Body of pancreas (tissue), 4 donors: ENCODE results near the gene CXCL12. TPM values are rescaled to one million over a fixed set of nuclear protein-coding genes. Genes with fewer than 3 reads are reported as not detected.

ENCODE experiments used
- ATAC-seq: fragments of 150-250 bp; one replicate; pipeline ENCODE4 v1.9.1; 2016
- DNase-seq, 4 donors: peaks; one replicate each; pipeline ENCODE4 v3.0.0-alpha.2; 2019
- H3K27ac ChIP-seq, 4 donors: fragments of 200-600 bp; sonication (generic); 1 replicate in 3 of 4; 2 replicates in 1 of 4; pipeline versions ENCODE4 v1.5.1 to v1.6.1; 2016 to 2019; ENCODE audit warnings: mild to moderate bottlenecking in 1 of 4, mixed read lengths in 1 of 4, moderate library complexity in 1 of 4
- H3K27me3 ChIP-seq, 2 donors: fragments of 200-600 bp; sonication (generic); one replicate each; pipeline ENCODE4 v1.6.0; 2016; ENCODE audit warnings: mild to moderate bottlenecking in 1 of 2
- H3K36me3 ChIP-seq, 2 donors: fragments of 200-600 bp; sonication (generic); replicated peaks in 1 of 2; 2 replicates each; pipeline ENCODE4 v1.5.1; 2016; ENCODE audit warnings: low read depth in 2 of 2; ENCODE audit not compliant: insufficient read depth in 1 of 2
- H3K4me1 ChIP-seq: fragments of 200-600 bp; sonication (generic); one replicate; pipeline ENCODE4 v1.6.0; 2016
- H3K4me3 ChIP-seq, 2 donors: fragments of 200-600 bp; sonication (generic); 1 replicate in 1 of 2; 2 replicates in 1 of 2; pipeline ENCODE4 v1.5.1; 2016 to 2019
- H3K9me3 ChIP-seq, 3 donors: fragments of 200-600 bp; sonication (generic); 1 replicate in 2 of 3; 2 replicates in 1 of 3; pipeline ENCODE4 v1.5.1; 2016
- CTCF ChIP-seq, 7 experiments: fragments of 450-650 bp in 4 of 7; fragments of 200-600 bp in 3 of 7; sonication (generic) in 3 of 7; IDR thresholded peaks; one replicate each; pipeline ENCODE4 v1.5.1; 2016 to 2019; ENCODE audit warnings: antibody characterized with exemption in 7 of 7
- POLR2A ChIP-seq, 3 donors: fragments of 450-650 bp; IDR thresholded peaks; one replicate each; pipeline ENCODE4 v1.6.1; 2016; ENCODE audit warnings: antibody characterized with exemption in 3 of 3, mild to moderate bottlenecking in 2 of 3
- WGBS, 2 donors: methylation state at CpG; one replicate each; pipeline ENCODE4 v1.1.5; 2017; 5-methylcytosine and 5-hydroxymethylcytosine counted together
- intact Hi-C: fragments of 100-400 bp; cut with DNase I; formaldehyde crosslinking; loops from one replicate; pipeline ENCODE4 v1.15.1; 2023
- total RNA-seq, 2 donors: library from RNA; depleted of rRNA; stranded (reverse); fragments of >200 nt; gene quantifications; one replicate each; pipeline ENCODE4 v1.1.0, GENCODE V29; 2016

CXCL12 gene
- total RNA-seq, 2 donors from 2014 or later, result 93.7 to 158 TPM

- no peak for TF ChIP-seq CTCF (IDR thresholded peaks at IDR 0.05)
- ATAC-seq, result peak; percentile 21
- H3K27me3 ChIP-seq, result no peaks in the 10 kb centered on the region
- H3K36me3 ChIP-seq, result no peaks in the 10 kb centered on the region
- no peaks in the 10 kb centered on the region for H3K9me3 ChIP-seq
- WGBS, 2 donors, result 60 to 76% methylated on average over 4 of the region's 4 CpGs
- DNase-seq, result peak in 3 of 4 donors; percentile 29 to 47 (median 43)
- H3K4me1 ChIP-seq, result peaks cover 8% of the 10 kb centered on the region
- intact Hi-C loops, result no loop called here
- no peak overlapping the region for H3K27ac ChIP-seq
- no peak overlapping the region for H3K4me3 ChIP-seq
Measured at GRCh38 chr10:44334621-44335184, 50.2 kb downstream of the CXCL12 start.

- 96 to 98% methylated on average over 6 of the region's 6 CpGs for WGBS, 2 donors
- H3K4me3 ChIP-seq, result no peak overlapping the region
- peaks cover 8% of the 10 kb centered on the region for H3K4me1 ChIP-seq
- H3K36me3 ChIP-seq, result no peaks in the 10 kb centered on the region
- DNase-seq, result no peak
- intact Hi-C loops, result no loop called here
- H3K27ac ChIP-seq, result no peak overlapping the region
- TF ChIP-seq POLR2A (IDR thresholded peaks at IDR 0.05), result no peak
- TF ChIP-seq CTCF (IDR thresholded peaks at IDR 0.05), result no peak
- no peaks in the 10 kb centered on the region for H3K27me3 ChIP-seq
- ATAC-seq, result no peak
- H3K9me3 ChIP-seq, result no peaks in the 10 kb centered on the region
Measured at GRCh38 chr10:44334091-44334490, 50.8 kb downstream of the CXCL12 start.

- H3K4me1 ChIP-seq, result peaks cover 8% of the 10 kb centered on the region
- H3K27ac ChIP-seq, result no peak overlapping the region
- no peaks in the 10 kb centered on the region for H3K27me3 ChIP-seq
- no peaks in the 10 kb centered on the region for H3K9me3 ChIP-seq
- TF ChIP-seq POLR2A (IDR thresholded peaks at IDR 0.05) (no peak), CTCF (IDR thresholded peaks at IDR 0.05) (no peak)
- ATAC-seq, result no peak
- H3K4me3 ChIP-seq, result no peak overlapping the region
- 86 to 92% methylated on average over 10 of the region's 10 CpGs for WGBS, 2 donors
- intact Hi-C loops, result no loop called here
- DNase-seq, result no peak
- H3K36me3 ChIP-seq, result no peaks in the 10 kb centered on the region
Measured at GRCh38 chr10:44333511-44333910, 51.4 kb downstream of the CXCL12 start.

- TF ChIP-seq POLR2A (IDR thresholded peaks at IDR 0.05), result no peak
- TF ChIP-seq CTCF (IDR thresholded peaks at IDR 0.05), result no peak
- WGBS, 2 donors, result 71 to 79% methylated on average over 7 of the region's 7 CpGs
- DNase-seq (no peak), ATAC-seq (no peak)
- no peak overlapping the region for H3K27ac ChIP-seq
- H3K4me3 ChIP-seq, result no peak overlapping the region
- intact Hi-C loops, result no loop called here
- H3K9me3 ChIP-seq, result no peaks in the 10 kb centered on the region
- H3K4me1 ChIP-seq, result peaks cover 8% of the 10 kb centered on the region
- H3K27me3 ChIP-seq, result no peaks in the 10 kb centered on the region
- H3K36me3 ChIP-seq, result no peaks in the 10 kb centered on the region
Measured at GRCh38 chr10:44332465-44332864, 52.4 kb downstream of the CXCL12 start.

GRCh38 chr10:44330431-44330830, 54.5 kb downstream of the CXCL12 start:
- H3K27me3 ChIP-seq, result no peaks in the 10 kb centered on the region
- peaks cover 27% of the 10 kb centered on the region for H3K4me1 ChIP-seq
- intact Hi-C loops, result no loop called here
- H3K27ac ChIP-seq, result no peak overlapping the region
- ATAC-seq (peak; percentile 33), DNase-seq (no peak)
- H3K36me3 ChIP-seq, result no peaks in the 10 kb centered on the region
- no peak for TF ChIP-seq CTCF (IDR thresholded peaks at IDR 0.05)
- TF ChIP-seq POLR2A (IDR thresholded peaks at IDR 0.05), result no peak
- H3K4me3 ChIP-seq, result no peak overlapping the region
- H3K9me3 ChIP-seq, result no peaks in the 10 kb centered on the region
